BJ (cell line): ENCODE data around the gene KLK15. TPM values are rescaled to one million over a fixed set of nuclear protein-coding genes. Genes with fewer than 3 reads are reported as not detected.

Experiments
- CTCF ChIA-PET: fragments of 350-600 bp; formaldehyde crosslinking; extraction: SDS; loops from one replicate; lab custom pipeline; 2021; ENCODE audit warnings: antibody characterized with exemption, inconsistent platforms; lab: Yijun Ruan, JAX
- POLR2A ChIA-PET: fragments of 300-600 bp; sonication (Branson Sonifier 250); formaldehyde crosslinking; extraction: SDS; loops from one replicate; lab custom pipeline; 2021; ENCODE audit warnings: antibody characterized with exemption; lab: Charles Lee
- DNase-seq: peaks from one replicate; pipeline ENCODE4 v3.0.0-alpha.2; 2011; ENCODE audit warnings: low read depth
- H3K27me3 ChIP-seq: 2 replicates; pipeline ENCODE4 v1.6.0; 2011; ENCODE audit warnings: low read length; ENCODE audit not compliant: control insufficient read depth, insufficient read depth
- H3K36me3 ChIP-seq: 2 replicates; pipeline ENCODE4 v1.5.1; 2011; ENCODE audit warnings: low read length; ENCODE audit not compliant: control insufficient read depth, insufficient read depth
- H3K4me3 ChIP-seq: 2 replicates; pipeline ENCODE4 v1.5.1; 2011; ENCODE audit warnings: low read depth, mild to moderate bottlenecking, control low read depth, low read length
- polyA plus RNA-seq: library from polyadenylated mRNA; depleted of rRNA; stranded (reverse); fragments of >200 nt; gene quantifications from 2 replicates; pipeline ENCODE4 v1.2.3, GENCODE V29; 2011
- TF ChIP-seq, protein P1 (sequence below): IDR thresholded peaks from 2 replicates; pipeline ENCODE4 v1.5.1; 2011; ENCODE audit warnings: low read depth, mild to moderate bottlenecking, control low read depth, inconsistent platforms, low read length, moderate library complexity; ENCODE audit not compliant: insufficient read depth

The KLK15 gene
- polyA plus RNA-seq, 1 experiment, result not detected

DNA sequence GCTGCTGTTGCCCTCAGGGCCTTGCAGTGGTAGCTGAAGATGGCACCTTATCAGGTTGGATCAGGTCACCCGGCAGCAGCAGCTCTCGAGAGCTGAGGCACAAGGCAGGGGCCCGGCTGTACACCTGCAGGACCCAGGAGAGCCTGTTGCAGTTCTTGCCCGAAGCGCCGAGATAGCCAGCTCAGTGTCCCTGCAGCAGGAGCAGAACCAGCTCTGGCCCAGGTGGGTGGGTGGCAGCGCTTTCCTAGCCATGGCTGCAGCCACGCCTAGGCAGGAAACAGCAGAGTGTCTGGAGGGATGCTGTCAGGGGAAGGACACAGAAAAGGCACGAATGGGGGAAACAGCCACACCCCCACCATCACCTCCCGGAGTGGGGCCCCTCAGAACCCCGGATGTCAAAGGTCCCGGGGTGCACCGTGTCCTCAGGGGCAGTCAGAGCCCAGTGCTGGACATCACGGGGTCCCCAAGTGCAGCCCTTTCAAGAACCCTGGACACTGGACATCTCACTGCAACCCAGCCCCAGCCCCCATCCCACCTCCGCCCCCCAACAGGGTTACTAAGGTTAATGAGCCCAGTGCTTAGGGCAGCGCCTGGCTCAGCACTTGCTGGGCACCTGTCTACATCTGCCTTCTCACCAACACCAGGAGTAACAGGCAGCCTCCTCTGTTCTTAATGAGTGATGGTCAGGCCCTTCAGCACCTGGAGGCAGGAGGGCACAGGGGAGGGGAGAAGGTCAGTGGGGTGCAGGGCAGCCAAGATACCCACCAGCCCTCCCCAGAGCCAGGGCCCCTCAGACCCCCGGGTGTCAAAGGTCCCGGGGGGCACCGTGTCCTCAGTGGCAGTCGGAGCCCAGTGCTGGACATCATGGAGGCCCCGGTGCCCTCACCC, 34.5 kb downstream of the KLK15 start:
- CTCF ChIA-PET, result interaction anchor here (0.6 to 1.4 kb wide), 3 partner anchors 93 to 1112 kb away, joined by 3 to 4 read pairs (median 3); no protein-coding TSS in a partner anchor
- TF ChIP-seq, protein P1, sequence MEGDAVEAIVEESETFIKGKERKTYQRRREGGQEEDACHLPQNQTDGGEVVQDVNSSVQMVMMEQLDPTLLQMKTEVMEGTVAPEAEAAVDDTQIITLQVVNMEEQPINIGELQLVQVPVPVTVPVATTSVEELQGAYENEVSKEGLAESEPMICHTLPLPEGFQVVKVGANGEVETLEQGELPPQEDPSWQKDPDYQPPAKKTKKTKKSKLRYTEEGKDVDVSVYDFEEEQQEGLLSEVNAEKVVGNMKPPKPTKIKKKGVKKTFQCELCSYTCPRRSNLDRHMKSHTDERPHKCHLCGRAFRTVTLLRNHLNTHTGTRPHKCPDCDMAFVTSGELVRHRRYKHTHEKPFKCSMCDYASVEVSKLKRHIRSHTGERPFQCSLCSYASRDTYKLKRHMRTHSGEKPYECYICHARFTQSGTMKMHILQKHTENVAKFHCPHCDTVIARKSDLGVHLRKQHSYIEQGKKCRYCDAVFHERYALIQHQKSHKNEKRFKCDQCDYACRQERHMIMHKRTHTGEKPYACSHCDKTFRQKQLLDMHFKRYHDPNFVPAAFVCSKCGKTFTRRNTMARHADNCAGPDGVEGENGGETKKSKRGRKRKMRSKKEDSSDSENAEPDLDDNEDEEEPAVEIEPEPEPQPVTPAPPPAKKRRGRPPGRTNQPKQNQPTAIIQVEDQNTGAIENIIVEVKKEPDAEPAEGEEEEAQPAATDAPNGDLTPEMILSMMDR, result no peak
- DNase-seq, result no peak
- Histone ChIP-seq H3K27me3 (no peaks in the 10 kb centered on the region), H3K36me3 (peaks cover 22% of the 10 kb centered on the region), H3K4me3 (no peak overlapping the region)
- POLR2A ChIA-PET, result no interaction called here

DNA sequence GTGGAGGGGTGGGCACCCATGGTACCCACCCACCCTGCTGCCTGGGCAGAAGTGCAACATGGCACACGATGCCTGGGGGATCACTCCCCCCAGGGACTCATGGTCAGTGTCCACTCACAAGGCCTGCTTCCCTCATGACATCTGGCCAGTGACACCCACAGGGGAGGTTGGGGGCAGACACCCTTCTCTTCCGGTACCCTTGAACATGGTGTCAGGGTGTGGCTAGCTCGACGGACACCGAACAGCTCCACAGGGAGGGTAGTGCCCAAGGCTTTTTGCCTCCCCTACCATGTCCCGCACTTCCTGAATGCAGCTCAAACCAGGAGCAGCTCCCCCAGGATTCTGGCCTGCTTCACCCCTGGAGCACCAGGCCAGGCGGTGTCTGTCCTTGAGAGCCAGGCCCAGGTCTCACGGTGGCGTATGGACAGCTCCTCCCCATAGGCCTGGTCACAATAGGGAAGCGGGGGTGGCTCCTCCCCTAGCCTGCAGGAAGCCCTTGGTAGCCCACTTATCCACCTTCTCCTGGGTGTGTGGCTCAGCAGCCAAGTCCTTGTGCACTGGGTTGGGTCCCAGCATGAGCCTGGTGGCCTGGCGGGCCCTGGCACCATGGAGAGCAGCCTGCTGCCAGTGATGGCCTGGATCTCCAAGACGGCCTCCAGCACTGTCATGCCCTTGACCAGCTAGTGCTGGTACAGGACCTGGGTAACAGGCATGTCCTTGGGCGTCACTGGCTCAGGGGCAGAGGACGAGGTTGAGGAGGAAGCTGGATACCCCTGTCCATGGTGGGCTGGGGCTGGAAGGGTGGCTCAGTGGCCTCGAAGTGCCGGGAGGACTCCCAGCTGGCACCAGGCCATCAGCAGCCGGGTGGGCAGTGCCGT, 35.4 kb downstream of the KLK15 start:
- ChIA-PET POLR2A (no interaction called here), CTCF (interaction anchor here (0.6 to 1.4 kb wide), 3 partner anchors 92 to 1111 kb away, joined by 3 to 4 read pairs (median 3); no protein-coding TSS in a partner anchor)
- Histone ChIP-seq H3K4me3 (no peak overlapping the region), H3K27me3 (no peaks in the 10 kb centered on the region), H3K36me3 (peaks cover 22% of the 10 kb centered on the region)
- TF ChIP-seq, protein P1, result no peak
- DNase-seq, result no peak

- H3K36me3 ChIP-seq, result peaks cover 22% of the 10 kb centered on the region
- POLR2A ChIA-PET, result no interaction called here
- TF ChIP-seq, protein P1, result no peak
- no peaks in the 10 kb centered on the region for H3K27me3 ChIP-seq
- no peak overlapping the region for H3K4me3 ChIP-seq
- CTCF ChIA-PET, result interaction anchor here (0.9 kb wide), 1 partner anchor 9 kb away, joined by 3 read pairs; no protein-coding TSS in a partner anchor
- no peak for DNase-seq
Measured at GRCh38 chr19:50797429-50797780, 36.0 kb downstream of the KLK15 start.

DNA sequence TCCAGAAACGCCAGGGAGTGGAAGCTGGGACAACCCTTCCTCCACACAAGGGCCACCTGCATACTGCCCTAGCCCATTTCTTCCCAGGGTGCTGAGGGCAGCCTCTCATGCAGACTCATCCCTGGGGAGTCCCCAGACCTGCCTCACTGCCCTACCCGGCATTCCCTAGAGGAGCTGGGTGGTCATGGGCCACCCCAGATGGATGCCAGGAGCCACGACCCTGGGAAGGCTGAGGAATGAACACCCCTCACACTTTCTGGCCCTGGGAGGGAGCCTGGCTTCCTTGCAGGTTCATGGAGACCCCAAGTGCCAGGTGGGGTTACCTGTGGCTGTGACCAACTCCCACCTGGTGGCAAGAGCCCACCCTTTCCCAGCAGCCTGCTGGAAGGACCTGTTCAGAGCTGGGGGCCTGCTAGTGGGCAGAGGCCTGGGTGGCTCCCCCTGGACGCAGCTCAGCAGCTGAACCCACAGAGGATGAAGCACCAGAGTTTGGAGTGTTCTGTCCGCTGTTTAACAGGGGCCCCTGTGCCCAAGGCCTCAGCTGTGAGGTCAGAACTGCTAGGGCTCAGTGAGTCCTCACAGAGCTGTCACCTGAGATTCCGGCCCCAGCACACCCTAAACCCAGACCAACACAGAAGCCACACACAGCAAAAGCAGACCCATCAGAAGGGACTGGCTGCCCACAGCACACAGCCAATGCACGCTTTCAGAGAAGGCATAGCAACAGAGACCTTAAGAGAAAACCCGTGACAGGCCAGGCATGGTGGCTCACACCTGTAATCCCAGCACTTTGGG, 36.5 kb downstream of the KLK15 start:
- no peak for DNase-seq
- Histone ChIP-seq H3K27me3 (no peaks in the 10 kb centered on the region), H3K4me3 (no peak overlapping the region), H3K36me3 (peaks cover 20% of the 10 kb centered on the region)
- ChIA-PET CTCF (interaction anchor here (0.9 to 1.5 kb wide), 3 partner anchors 8 to 13 kb away, joined by 3 to 5 read pairs (median 3); no protein-coding TSS in a partner anchor), POLR2A (no interaction called here)
- TF ChIP-seq, protein P1, result no peak
